Endothelial cell of umbilical vein (primary cell): Measurements from ENCODE around the gene MPLKIP. TPM values are rescaled to one million over a fixed set of nuclear protein-coding genes. Genes with fewer than 3 reads are reported as not detected.

ENCODE experiments used
- BruUV-seq: library from RNA; stranded (reverse); fragments of 400-500 nt; replicated peaks from 2 replicates; lab custom pipeline; 2021; lab: Mats Ljungman, UMichigan
- CTCF ChIA-PET: fragments of 300-600, 350-600 bp; sonication (Branson Sonifier 250); formaldehyde crosslinking; loops from one replicate; lab custom pipeline; 2021; ENCODE audit warnings: antibody characterized with exemption, inconsistent platforms; lab: Charles Lee
- POLR2A ChIA-PET: fragments of 300-600, 350-600 bp; sonication (Branson Sonifier 250); formaldehyde crosslinking; loops from one replicate; lab custom pipeline; 2021; ENCODE audit warnings: antibody characterized with exemption, inconsistent platforms; lab: Charles Lee
- DNase-seq: peaks from one replicate; pipeline ENCODE4 v3.0.0-alpha.2; 2011; ENCODE audit warnings: low read depth, low spot score
- FAIRE-seq: peaks from 2 replicates; lab custom pipeline; 2011; peaks lifted over from hg19 to GRCh38; lab: Jason Lieb, UNC
- H2AFZ ChIP-seq: 2 replicates; pipeline ENCODE4 v1.6.0; 2012; ENCODE audit warnings: low read depth, low read length, control low read depth, inconsistent platforms
- H3K27ac ChIP-seq: 2 replicates; pipeline ENCODE4 v1.5.1; 2011; ENCODE audit warnings: low read depth, mild to moderate bottlenecking, control low read depth, low read length, moderate library complexity; ENCODE audit not compliant: insufficient read depth
- H3K27me3 ChIP-seq, 2 experiments: 2 replicates each; pipeline versions ENCODE4 v1.6.0 to v1.6.1; 2011; ENCODE audit warnings: low read length in 2 of 2, mixed read lengths in 1 of 2; ENCODE audit not compliant: control insufficient read depth in 2 of 2, insufficient read depth in 2 of 2
- H3K36me3 ChIP-seq, 2 experiments: 2 replicates in 1 of 2; 3 replicates in 1 of 2; pipeline ENCODE4 v1.5.1; 2011; ENCODE audit warnings: low read length in 2 of 2, mild to moderate bottlenecking in 1 of 2, moderate library complexity in 1 of 2; ENCODE audit not compliant: control insufficient read depth in 2 of 2, insufficient read depth in 2 of 2; ENCODE audit errors: extremely low read depth in 1 of 2
- H3K4me1 ChIP-seq: 3 replicates; pipeline ENCODE4 v1.5.1; 2011; ENCODE audit warnings: mild to moderate bottlenecking, low read length; ENCODE audit not compliant: control insufficient read depth, insufficient read depth; ENCODE audit errors: extremely low read depth
- H3K4me2 ChIP-seq: 2 replicates; pipeline ENCODE4 v1.6.1; 2011; ENCODE audit warnings: low read length, control low read depth, mixed read lengths; ENCODE audit not compliant: insufficient read depth
- H3K4me3 ChIP-seq, 3 experiments: fragments of 200-600 bp in 1 of 3; sonication (generic), shearing (Covaris generic) in 1 of 3; replicated peaks in 1 of 3; 2 replicates each; pipeline ENCODE4 v1.5.1; 2011 to 2016; ENCODE audit warnings: control low read depth in 3 of 3, low read length in 3 of 3, mild to moderate bottlenecking in 2 of 3, inconsistent platforms in 1 of 3, low read depth in 1 of 3, moderate library complexity in 1 of 3; ENCODE audit not compliant: insufficient read depth in 1 of 3
- H3K79me2 ChIP-seq: 2 replicates; pipeline ENCODE4 v1.6.0; 2012; ENCODE audit warnings: low read length, inconsistent platforms; ENCODE audit not compliant: control insufficient read depth, insufficient read depth
- H3K9ac ChIP-seq: replicated peaks from 2 replicates; pipeline ENCODE3; 2011; ENCODE audit warnings: low read length, control low read depth; ENCODE audit not compliant: insufficient read depth; ENCODE audit errors: extremely low read depth
- H3K9me1 ChIP-seq: replicated peaks from 3 replicates; pipeline ENCODE4 v1.6.0; 2011; ENCODE audit warnings: mild to moderate bottlenecking, low read length; ENCODE audit not compliant: control insufficient read depth, insufficient read depth; ENCODE audit errors: extremely low read depth
- H3K9me3 ChIP-seq: replicated peaks from 2 replicates; pipeline ENCODE4 v1.5.1; 2012; ENCODE audit warnings: low read length, inconsistent platforms; ENCODE audit not compliant: control insufficient read depth, insufficient read depth
- H4K20me1 ChIP-seq: replicated peaks from 2 replicates; pipeline ENCODE3; 2011; ENCODE audit warnings: mild to moderate bottlenecking, low read length; ENCODE audit not compliant: control insufficient read depth, insufficient read depth; ENCODE audit errors: extremely low read depth
- EZH2 ChIP-seq: IDR thresholded peaks from 2 replicates; pipeline ENCODE4 v1.6.1; 2012; ENCODE audit warnings: borderline replicate concordance, low read depth, mild to moderate bottlenecking, moderate library complexity, low read length, inconsistent platforms; ENCODE audit not compliant: severe bottlenecking
- FOS ChIP-seq: IDR thresholded peaks from 2 replicates; pipeline ENCODE4 v1.6.1; 2011; ENCODE audit warnings: mild to moderate bottlenecking, low read length, moderate library complexity, borderline replicate concordance; ENCODE audit not compliant: insufficient read depth
- GATA2 ChIP-seq: IDR thresholded peaks from 2 replicates; pipeline ENCODE4 v1.7.0; 2011; ENCODE audit warnings: low read depth, mild to moderate bottlenecking, moderate library complexity, mixed read lengths, low read length; ENCODE audit not compliant: insufficient read length, insufficient read depth
- JUN ChIP-seq: IDR thresholded peaks from 2 replicates; pipeline ENCODE4 v1.6.1; 2011; ENCODE audit warnings: borderline replicate concordance, low read depth; ENCODE audit not compliant: insufficient read length, insufficient read depth
- MYC ChIP-seq: IDR thresholded peaks from one replicate; pipeline ENCODE4 v1.6.1; 2011; ENCODE audit warnings: mild to moderate bottlenecking, low read depth, low read length
- POLR2AphosphoS5 ChIP-seq: IDR thresholded peaks from 2 replicates; pipeline ENCODE4 v1.6.1; 2012; ENCODE audit warnings: low read depth, mild to moderate bottlenecking, control low read depth, low read length, moderate library complexity; ENCODE audit not compliant: insufficient read depth
- dilution Hi-C: fragments of 300-500 bp; cut with MboI; formaldehyde crosslinking; loops from one replicate; pipeline ENCODE4 v1.15.0; 2019; ENCODE audit warnings: low sequenced_read_pairs; ENCODE audit not compliant: extremely low pct_ligation_motif_present
- intact Hi-C: fragments of 100-400 bp; cut with micrococcal nuclease; formaldehyde crosslinking; loops from one replicate; pipeline ENCODE4 v1.10.0; 2022
- polyA plus RNA-seq, 4 experiments: library from polyadenylated mRNA; depleted of rRNA in 3 of 4; stranded (reverse) in 3 of 4; unstranded in 1 of 4; fragments of >200 nt; gene quantifications; 2 replicates each; pipeline versions ENCODE4 v1.2.1 to v1.2.3, GENCODE V29; 2011 to 2012; ENCODE audit warnings: missing spikeins in 1 of 4
- total RNA-seq: library from RNA; stranded (reverse); gene quantifications from 2 replicates; pipeline ENCODE4 v1.2.3, GENCODE V29; 2021
- TF ChIP-seq, protein P1 (sequence below), 2 donors: IDR thresholded peaks; 1 replicate in 1 of 2; 2 replicates in 1 of 2; pipeline ENCODE4 v1.5.1; 2011; ENCODE audit warnings: low read length in 2 of 2, mild to moderate bottlenecking in 2 of 2, moderate library complexity in 2 of 2, control low read depth in 1 of 2, inconsistent platforms in 1 of 2, low read depth in 1 of 2; ENCODE audit not compliant: insufficient read depth in 1 of 2; ENCODE audit errors: extremely low read depth in 1 of 2

The MPLKIP gene
- total and polyA plus RNA-seq, 2 donors (not counting 3 experiments of a cell fraction or from before 2014, with no cell fraction given), result 40.9 to 56.4 TPM

DNA sequence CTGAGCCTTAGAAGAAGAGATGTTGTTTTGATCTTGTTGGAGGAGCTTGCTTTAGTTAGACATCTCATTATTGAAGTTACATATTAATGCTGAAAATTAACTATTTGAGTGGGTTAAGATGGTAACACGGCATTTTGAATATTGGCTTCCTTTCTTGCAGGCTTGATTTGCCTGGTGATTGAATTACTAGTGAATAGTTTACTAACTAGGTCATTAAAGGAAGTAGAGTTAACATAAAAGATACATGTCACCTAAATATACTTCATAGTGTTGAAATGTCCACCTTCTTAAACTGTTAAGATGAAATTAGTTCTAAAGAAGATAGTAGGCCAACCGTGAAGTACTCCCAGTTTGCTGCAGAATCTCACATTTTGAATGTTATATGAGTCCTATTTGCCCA lies 18.5 kb downstream of the MPLKIP start:
- Histone ChIP-seq H3K9me3 (no peaks in the 10 kb centered on the region), H2AFZ (no peak overlapping the region), H3K27me3 (no peaks in the 10 kb centered on the region), H3K9ac (no peak overlapping the region), H3K4me1 (no peaks in the 10 kb centered on the region), H3K4me2 (no peak overlapping the region), H3K9me1 (no peaks in the 10 kb centered on the region), H3K79me2 (no peaks in the 10 kb centered on the region), H3K4me3 (no peak overlapping the region), H3K36me3 (no peaks in the 10 kb centered on the region), H4K20me1 (no peaks in the 10 kb centered on the region), H3K27ac (no peak overlapping the region)
- FAIRE-seq (no peak), DNase-seq (no peak)
- intact Hi-C loops, result no loop called here
- dilution Hi-C loops, result no loop called here
- no TSS peak for BruUV-seq
- POLR2A ChIA-PET, result no interaction called here
- TF ChIP-seq, protein P1, sequence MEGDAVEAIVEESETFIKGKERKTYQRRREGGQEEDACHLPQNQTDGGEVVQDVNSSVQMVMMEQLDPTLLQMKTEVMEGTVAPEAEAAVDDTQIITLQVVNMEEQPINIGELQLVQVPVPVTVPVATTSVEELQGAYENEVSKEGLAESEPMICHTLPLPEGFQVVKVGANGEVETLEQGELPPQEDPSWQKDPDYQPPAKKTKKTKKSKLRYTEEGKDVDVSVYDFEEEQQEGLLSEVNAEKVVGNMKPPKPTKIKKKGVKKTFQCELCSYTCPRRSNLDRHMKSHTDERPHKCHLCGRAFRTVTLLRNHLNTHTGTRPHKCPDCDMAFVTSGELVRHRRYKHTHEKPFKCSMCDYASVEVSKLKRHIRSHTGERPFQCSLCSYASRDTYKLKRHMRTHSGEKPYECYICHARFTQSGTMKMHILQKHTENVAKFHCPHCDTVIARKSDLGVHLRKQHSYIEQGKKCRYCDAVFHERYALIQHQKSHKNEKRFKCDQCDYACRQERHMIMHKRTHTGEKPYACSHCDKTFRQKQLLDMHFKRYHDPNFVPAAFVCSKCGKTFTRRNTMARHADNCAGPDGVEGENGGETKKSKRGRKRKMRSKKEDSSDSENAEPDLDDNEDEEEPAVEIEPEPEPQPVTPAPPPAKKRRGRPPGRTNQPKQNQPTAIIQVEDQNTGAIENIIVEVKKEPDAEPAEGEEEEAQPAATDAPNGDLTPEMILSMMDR (IDR thresholded peaks at IDR 0.05; ENCODE audit: extremely low read depth in 1 of 2, insufficient read depth in 1 of 2, low read depth in 1 of 2, low read length in 2 of 2), result no peak
- no peak for TF ChIP-seq FOS
- no peak for TF ChIP-seq GATA2
- TF ChIP-seq POLR2AphosphoS5, result no peak
- no peak for TF ChIP-seq MYC
- no peak for TF ChIP-seq EZH2
- TF ChIP-seq JUN, result no peak
- CTCF ChIA-PET, result no interaction called here
